ENCODE results near the gene MTCL1.

Gene MTCL1

DNA sequence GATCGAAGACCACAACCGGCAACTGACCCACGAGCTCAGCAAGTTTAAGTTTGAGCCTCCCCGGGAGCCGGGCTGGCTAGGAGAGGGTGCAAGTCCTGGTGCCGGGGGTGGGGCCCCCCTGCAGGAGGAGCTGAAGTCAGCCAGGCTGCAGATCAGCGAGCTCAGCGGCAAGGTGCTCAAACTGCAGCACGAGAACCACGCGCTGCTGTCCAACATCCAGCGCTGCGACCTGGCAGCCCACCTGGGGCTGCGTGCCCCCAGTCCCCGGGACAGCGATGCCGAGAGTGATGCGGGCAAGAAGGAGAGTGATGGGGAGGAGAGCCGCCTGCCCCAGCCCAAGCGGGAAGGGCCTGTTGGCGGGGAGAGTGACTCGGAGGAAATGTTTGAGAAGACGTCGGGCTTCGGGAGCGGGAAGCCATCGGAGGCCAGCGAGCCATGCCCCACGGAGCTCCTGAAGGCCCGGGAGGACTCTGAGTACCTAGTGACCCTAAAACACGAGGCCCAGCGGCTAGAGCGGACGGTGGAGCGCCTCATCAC, 78.7 kb downstream of the MTCL1 start:
- Histone ChIP-seq H3K4me3 (ENCODE audit: extremely low read depth, insufficient read depth, low read length, poor library complexity, severe bottlenecking) (no peak overlapping the region), H3K4me1 (ENCODE audit: control insufficient read depth, insufficient read depth, low read length, poor library complexity, severe bottlenecking) (peaks cover 16% of the 10 kb centered on the region), H3K9me3 (ENCODE audit: control insufficient read depth, low read length) (no peaks in the 10 kb centered on the region), H3K27ac (ENCODE audit: low read depth, low read length, severe bottlenecking) (no peak overlapping the region), H3K36me3 (ENCODE audit: control insufficient read depth, insufficient read depth, low read length) (peaks cover 42% of the 10 kb centered on the region)
- WGBS, 2 experiments (ENCODE audit: insufficient coverage in 2 of 2) = 95 to 97% methylated on average over 34 to 35 of the region's 35 CpGs

DNA sequence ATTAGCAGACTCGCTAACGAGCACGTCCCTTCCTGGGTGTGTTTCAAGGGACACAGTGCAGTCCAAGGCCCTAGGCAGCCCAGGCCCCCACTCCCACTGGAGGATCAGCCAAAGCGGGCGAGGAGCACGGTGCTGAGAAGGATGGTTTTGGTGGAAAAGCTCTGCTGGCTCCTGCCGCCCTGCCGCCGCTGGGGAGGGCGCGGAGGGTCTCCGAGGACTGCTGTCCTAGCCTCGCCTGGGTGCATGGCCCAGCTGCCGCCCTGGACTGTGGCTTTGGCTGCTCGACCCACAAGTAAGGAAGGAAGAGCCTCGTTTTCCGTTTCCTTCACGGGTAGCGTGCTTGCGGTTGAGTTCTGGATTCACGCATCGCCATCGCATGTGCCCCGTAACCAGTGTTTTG, 79.9 kb downstream of the MTCL1 start:
- 95 to 98% methylated on average over 23 of the region's 24 CpGs for WGBS, 2 experiments (ENCODE audit: insufficient coverage in 2 of 2)
- Histone ChIP-seq H3K4me1 (ENCODE audit: control insufficient read depth, insufficient read depth, low read length, poor library complexity, severe bottlenecking) (peaks cover 17% of the 10 kb centered on the region), H3K9me3 (ENCODE audit: control insufficient read depth, low read length) (no peaks in the 10 kb centered on the region), H3K36me3 (ENCODE audit: control insufficient read depth, insufficient read depth, low read length) (peaks cover 34% of the 10 kb centered on the region), H3K27ac (ENCODE audit: low read depth, low read length, severe bottlenecking) (no peak overlapping the region), H3K4me3 (ENCODE audit: extremely low read depth, insufficient read depth, low read length, poor library complexity, severe bottlenecking) (no peak overlapping the region)

GRCh38 chr18:8785855-8786482, 80.6 kb downstream of the MTCL1 start:
- peaks cover 34% of the 10 kb centered on the region for H3K36me3 ChIP-seq (ENCODE audit: control insufficient read depth, insufficient read depth, low read length)
- H3K9me3 ChIP-seq (ENCODE audit: control insufficient read depth, low read length) = no peaks in the 10 kb centered on the region
- WGBS, 2 experiments (ENCODE audit: insufficient coverage in 2 of 2) = 95 to 97% methylated on average over 21 to 27 of the region's 30 CpGs

GRCh38 chr18:8786483-8787370, 81.4 kb downstream of the MTCL1 start:
- 93% methylated on average over 13 to 14 of the region's 17 CpGs for WGBS, 2 experiments (ENCODE audit: insufficient coverage in 2 of 2)
- Histone ChIP-seq H3K36me3 (ENCODE audit: control insufficient read depth, insufficient read depth, low read length) (peaks cover 34% of the 10 kb centered on the region), H3K4me3 (ENCODE audit: extremely low read depth, insufficient read depth, low read length, poor library complexity, severe bottlenecking) (no peak overlapping the region), H3K9me3 (ENCODE audit: control insufficient read depth, low read length) (no peaks in the 10 kb centered on the region), H3K4me1 (ENCODE audit: control insufficient read depth, insufficient read depth, low read length, poor library complexity, severe bottlenecking) (peaks cover 23% of the 10 kb centered on the region), H3K27ac (ENCODE audit: low read depth, low read length, severe bottlenecking) (no peak overlapping the region)

More at GRCh38 chr18:8785855-8786482, 80.6 kb downstream of the MTCL1 start:
- Histone ChIP-seq H3K4me1 (ENCODE audit: control insufficient read depth, insufficient read depth, low read length, poor library complexity, severe bottlenecking) (peaks cover 23% of the 10 kb centered on the region), H3K27ac (ENCODE audit: low read depth, low read length, severe bottlenecking) (no peak overlapping the region), H3K4me3 (ENCODE audit: extremely low read depth, insufficient read depth, low read length, poor library complexity, severe bottlenecking) (no peak overlapping the region)

- Histone ChIP-seq H3K36me3 (ENCODE audit: control insufficient read depth, insufficient read depth, low read length) (peaks cover 32% of the 10 kb centered on the region), H3K4me3 (ENCODE audit: extremely low read depth, insufficient read depth, low read length, poor library complexity, severe bottlenecking) (no peak overlapping the region), H3K27ac (ENCODE audit: low read depth, low read length, severe bottlenecking) (no peak overlapping the region), H3K9me3 (ENCODE audit: control insufficient read depth, low read length) (no peaks in the 10 kb centered on the region), H3K4me1 (ENCODE audit: control insufficient read depth, insufficient read depth, low read length, poor library complexity, severe bottlenecking) (peaks cover 23% of the 10 kb centered on the region)
- 97 to 100% methylated on average over 4 of the region's 6 CpGs for WGBS, 2 experiments (ENCODE audit: insufficient coverage in 2 of 2)
These were observed 82.0 kb downstream of the MTCL1 start for GRCh38 chr18:8787371-8787670.

DNA sequence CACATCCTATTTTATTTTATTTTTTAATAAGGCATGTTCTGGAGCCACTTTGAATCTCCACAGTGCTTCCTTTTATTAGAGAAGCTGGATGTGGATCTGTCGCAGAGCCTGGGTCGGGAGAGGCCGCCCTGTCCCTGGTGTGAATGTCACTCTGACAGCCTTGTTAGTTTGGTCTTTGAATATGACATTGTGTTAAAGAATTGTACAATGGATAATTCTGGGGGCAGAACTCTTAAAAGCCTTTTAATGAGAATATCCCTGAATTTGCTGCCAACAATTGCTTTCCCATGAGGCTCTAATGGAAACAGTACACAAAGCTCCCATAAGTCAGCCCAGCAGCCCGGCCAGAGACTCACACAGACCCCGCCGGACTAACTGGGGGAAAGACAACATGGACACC, 82.4 kb downstream of the MTCL1 start:
- no peak overlapping the region for H3K4me3 ChIP-seq (ENCODE audit: extremely low read depth, insufficient read depth, low read length, poor library complexity, severe bottlenecking)
- H3K36me3 ChIP-seq (ENCODE audit: control insufficient read depth, insufficient read depth, low read length) = peaks cover 30% of the 10 kb centered on the region
- peaks cover 23% of the 10 kb centered on the region for H3K4me1 ChIP-seq (ENCODE audit: control insufficient read depth, insufficient read depth, low read length, poor library complexity, severe bottlenecking)
- WGBS, 2 experiments (ENCODE audit: insufficient coverage in 2 of 2) = 97 to 100% methylated on average over 6 of the region's 6 CpGs
- no peaks in the 10 kb centered on the region for H3K9me3 ChIP-seq (ENCODE audit: control insufficient read depth, low read length)
- no peak overlapping the region for H3K27ac ChIP-seq (ENCODE audit: low read depth, low read length, severe bottlenecking)

- H3K4me3 ChIP-seq (ENCODE audit: extremely low read depth, insufficient read depth, low read length, poor library complexity, severe bottlenecking) = no peak overlapping the region
- 95 to 96% methylated on average over 8 to 10 of the region's 13 CpGs for WGBS, 2 experiments (ENCODE audit: insufficient coverage in 2 of 2)
- no peaks in the 10 kb centered on the region for H3K9me3 ChIP-seq (ENCODE audit: control insufficient read depth, low read length)
- no peak overlapping the region for H3K27ac ChIP-seq (ENCODE audit: low read depth, low read length, severe bottlenecking)
- H3K4me1 ChIP-seq (ENCODE audit: control insufficient read depth, insufficient read depth, low read length, poor library complexity, severe bottlenecking) = peaks cover 23% of the 10 kb centered on the region
- H3K36me3 ChIP-seq (ENCODE audit: control insufficient read depth, insufficient read depth, low read length) = peaks cover 30% of the 10 kb centered on the region
These were observed 83.4 kb downstream of the MTCL1 start for GRCh38 chr18:8788503-8789429.

DNA sequence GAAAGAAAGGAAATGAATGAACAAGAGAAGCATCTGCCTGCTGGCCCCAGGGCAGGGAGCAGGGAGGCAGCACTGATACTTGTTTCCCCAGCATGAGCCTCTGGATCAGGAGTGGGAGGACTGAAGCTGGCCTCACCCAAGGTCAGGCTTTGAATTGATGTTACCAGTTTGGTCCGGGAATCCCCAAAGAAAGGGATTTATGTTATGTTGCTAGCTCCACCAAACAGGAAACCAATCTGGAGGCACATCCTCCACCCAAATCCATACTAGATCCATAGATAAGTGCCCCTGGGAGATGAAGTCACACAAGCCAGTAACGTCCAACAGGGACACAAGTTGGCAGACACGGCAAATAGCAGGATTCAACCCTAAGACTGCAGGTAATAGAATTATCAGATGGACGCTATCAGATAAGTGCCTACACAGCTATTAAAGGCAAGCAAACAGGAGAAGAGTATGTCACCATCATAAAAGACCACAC, 85.9 kb downstream of the MTCL1 start:
- H3K36me3 ChIP-seq (ENCODE audit: control insufficient read depth, insufficient read depth, low read length) = peaks cover 21% of the 10 kb centered on the region
- no peak overlapping the region for H3K4me3 ChIP-seq (ENCODE audit: extremely low read depth, insufficient read depth, low read length, poor library complexity, severe bottlenecking)
- no peak overlapping the region for H3K27ac ChIP-seq (ENCODE audit: low read depth, low read length, severe bottlenecking)
- 50 to 85% methylated on average over 1 to 3 of the region's 4 CpGs for WGBS, 2 experiments (ENCODE audit: insufficient coverage in 2 of 2)
- H3K4me1 ChIP-seq (ENCODE audit: control insufficient read depth, insufficient read depth, low read length, poor library complexity, severe bottlenecking) = peaks cover 44% of the 10 kb centered on the region
- H3K9me3 ChIP-seq (ENCODE audit: control insufficient read depth, low read length) = no peaks in the 10 kb centered on the region

DNA sequence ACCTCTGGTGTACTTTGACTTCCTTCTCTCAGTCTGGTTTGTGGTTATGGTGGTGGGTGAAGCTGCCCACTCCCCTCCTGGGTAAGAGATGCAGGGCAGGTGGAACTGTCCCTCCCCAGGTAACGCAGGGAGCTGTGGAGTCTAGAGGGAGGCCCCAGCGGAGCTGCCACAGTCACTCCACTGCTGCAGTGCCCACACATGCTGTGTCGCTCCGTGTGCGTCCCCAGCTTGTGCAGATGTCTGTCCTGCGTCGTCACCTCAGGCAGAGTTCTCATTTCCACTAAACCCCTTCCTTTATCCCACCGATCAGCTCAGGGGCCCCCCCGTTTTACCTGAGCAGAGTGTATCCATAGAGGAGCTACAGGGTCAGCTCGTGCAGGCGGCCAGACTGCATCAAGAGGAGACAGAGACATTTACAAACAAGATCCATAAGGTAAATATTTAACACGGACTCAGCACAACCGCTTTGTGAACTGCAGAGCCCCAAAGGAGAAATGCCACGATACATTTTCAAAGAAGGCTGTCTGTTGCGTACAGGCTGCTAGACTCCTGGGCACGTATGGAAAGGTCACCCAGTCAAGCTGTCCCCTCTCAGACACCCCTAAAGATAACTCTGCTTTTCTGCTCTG, 87.4 kb downstream of the MTCL1 start:
- H3K9me3 ChIP-seq (ENCODE audit: control insufficient read depth, low read length) = no peaks in the 10 kb centered on the region
- H3K36me3 ChIP-seq (ENCODE audit: control insufficient read depth, insufficient read depth, low read length) = peaks cover 6% of the 10 kb centered on the region
- H3K27ac ChIP-seq (ENCODE audit: low read depth, low read length, severe bottlenecking) = no peak overlapping the region
- WGBS, 2 experiments (ENCODE audit: insufficient coverage in 2 of 2) = 92 to 94% methylated on average over 10 to 16 of the region's 16 CpGs
- peaks cover 50% of the 10 kb centered on the region for H3K4me1 ChIP-seq (ENCODE audit: control insufficient read depth, insufficient read depth, low read length, poor library complexity, severe bottlenecking)
- no peak overlapping the region for H3K4me3 ChIP-seq (ENCODE audit: extremely low read depth, insufficient read depth, low read length, poor library complexity, severe bottlenecking)
